HL-60 (cell line): ENCODE results near the gene OPN1MW.

Source experiments
- CTCF ChIP-seq: IDR thresholded peaks from one replicate; pipeline ENCODE4 v1.5.1; 2011; ENCODE audit warnings: low read length, control low read depth, inconsistent platforms; ENCODE audit not compliant: insufficient read depth
- POLR2AphosphoS5 ChIP-seq: IDR thresholded peaks from 2 replicates; pipeline ENCODE4 v1.6.1; 2012; ENCODE audit warnings: low read depth
- SPI1 ChIP-seq: IDR thresholded peaks from 2 replicates; pipeline ENCODE4 v1.6.1; 2012; ENCODE audit warnings: low read depth, mild to moderate bottlenecking, borderline replicate concordance
- TF ChIP-seq, protein P1 (sequence below): IDR thresholded peaks from 2 replicates; pipeline ENCODE4 v1.6.1; 2012; ENCODE audit warnings: low read depth; ENCODE audit not compliant: insufficient replicate concordance

DNA sequence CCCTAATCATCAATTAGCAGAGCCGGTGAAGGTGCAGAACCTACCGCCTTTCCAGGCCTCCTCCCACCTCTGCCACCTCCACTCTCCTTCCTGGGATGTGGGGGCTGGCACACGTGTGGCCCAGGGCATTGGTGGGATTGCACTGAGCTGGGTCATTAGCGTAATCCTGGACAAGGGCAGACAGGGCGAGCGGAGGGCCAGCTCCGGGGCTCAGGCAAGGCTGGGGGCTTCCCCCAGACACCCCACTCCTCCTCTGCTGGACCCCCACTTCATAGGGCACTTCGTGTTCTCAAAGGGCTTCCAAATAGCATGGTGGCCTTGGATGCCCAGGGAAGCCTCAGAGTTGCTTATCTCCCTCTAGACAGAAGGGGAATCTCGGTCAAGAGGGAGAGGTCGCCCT is 41.7 kb upstream of the OPN1MW start:
- TF ChIP-seq CTCF = no peak
- TF ChIP-seq, protein P1, sequence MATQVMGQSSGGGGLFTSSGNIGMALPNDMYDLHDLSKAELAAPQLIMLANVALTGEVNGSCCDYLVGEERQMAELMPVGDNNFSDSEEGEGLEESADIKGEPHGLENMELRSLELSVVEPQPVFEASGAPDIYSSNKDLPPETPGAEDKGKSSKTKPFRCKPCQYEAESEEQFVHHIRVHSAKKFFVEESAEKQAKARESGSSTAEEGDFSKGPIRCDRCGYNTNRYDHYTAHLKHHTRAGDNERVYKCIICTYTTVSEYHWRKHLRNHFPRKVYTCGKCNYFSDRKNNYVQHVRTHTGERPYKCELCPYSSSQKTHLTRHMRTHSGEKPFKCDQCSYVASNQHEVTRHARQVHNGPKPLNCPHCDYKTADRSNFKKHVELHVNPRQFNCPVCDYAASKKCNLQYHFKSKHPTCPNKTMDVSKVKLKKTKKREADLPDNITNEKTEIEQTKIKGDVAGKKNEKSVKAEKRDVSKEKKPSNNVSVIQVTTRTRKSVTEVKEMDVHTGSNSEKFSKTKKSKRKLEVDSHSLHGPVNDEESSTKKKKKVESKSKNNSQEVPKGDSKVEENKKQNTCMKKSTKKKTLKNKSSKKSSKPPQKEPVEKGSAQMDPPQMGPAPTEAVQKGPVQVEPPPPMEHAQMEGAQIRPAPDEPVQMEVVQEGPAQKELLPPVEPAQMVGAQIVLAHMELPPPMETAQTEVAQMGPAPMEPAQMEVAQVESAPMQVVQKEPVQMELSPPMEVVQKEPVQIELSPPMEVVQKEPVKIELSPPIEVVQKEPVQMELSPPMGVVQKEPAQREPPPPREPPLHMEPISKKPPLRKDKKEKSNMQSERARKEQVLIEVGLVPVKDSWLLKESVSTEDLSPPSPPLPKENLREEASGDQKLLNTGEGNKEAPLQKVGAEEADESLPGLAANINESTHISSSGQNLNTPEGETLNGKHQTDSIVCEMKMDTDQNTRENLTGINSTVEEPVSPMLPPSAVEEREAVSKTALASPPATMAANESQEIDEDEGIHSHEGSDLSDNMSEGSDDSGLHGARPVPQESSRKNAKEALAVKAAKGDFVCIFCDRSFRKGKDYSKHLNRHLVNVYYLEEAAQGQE = no peak
- no peak for TF ChIP-seq POLR2AphosphoS5
- TF ChIP-seq SPI1 = no peak
